Tibial nerve (tissue), 3 donors: ENCODE data around the gene SLC5A5.

Experiments
- POLR2A ChIP-seq, 2 donors: fragments of 450-650 bp; IDR thresholded peaks; one replicate each; pipeline ENCODE4 v1.6.1; 2017; ENCODE audit warnings: antibody characterized with exemption in 2 of 2, mild to moderate bottlenecking in 2 of 2, moderate library complexity in 2 of 2
- TF ChIP-seq, protein P1 (sequence below), 5 experiments: fragments of 200-600 bp in 3 of 5; fragments of 450-650 bp in 2 of 5; sonication (generic) in 3 of 5; IDR thresholded peaks; one replicate each; pipeline ENCODE4 v1.5.1; 2016 to 2019; ENCODE audit warnings: antibody characterized with exemption in 5 of 5, mild to moderate bottlenecking in 3 of 5, moderate library complexity in 2 of 5

DNA sequence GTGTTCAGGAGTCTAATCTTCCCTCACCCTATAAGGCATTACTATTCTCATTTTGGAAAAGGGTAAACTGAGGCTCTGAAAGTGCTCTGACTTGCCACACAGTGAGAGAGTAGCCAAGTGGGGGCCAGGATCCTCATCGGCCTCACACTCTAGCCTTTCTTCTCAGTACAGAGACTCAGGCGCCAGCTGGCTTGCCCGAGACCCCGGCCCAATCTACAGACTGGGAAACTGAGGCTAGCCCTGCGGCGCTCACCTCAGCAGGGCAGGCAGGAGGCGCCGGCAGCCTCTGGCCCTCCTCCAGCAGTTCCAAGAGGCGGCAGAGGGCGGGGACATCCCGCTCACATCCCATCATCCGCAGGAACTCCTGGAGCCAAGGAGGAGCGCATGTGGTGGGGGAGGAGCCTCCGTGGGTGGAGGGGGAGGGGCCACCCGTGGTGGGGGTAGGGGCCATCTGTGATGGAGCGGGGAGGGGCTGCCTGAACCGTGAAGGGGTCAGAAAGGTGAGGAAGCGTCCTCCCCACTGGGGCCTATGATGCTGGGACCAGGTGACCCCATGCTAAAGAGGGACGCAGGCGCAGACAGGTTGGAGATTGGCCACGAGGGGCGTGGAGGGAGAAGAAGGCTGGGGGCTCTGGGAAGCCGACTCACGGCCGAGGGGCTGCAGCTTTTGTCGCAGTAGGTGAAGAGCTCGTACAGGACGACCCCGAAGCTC lies 41.7 kb upstream of the SLC5A5 start:
- TF ChIP-seq POLR2A (IDR thresholded peaks at IDR 0.05): no peak
- TF ChIP-seq, protein P1, sequence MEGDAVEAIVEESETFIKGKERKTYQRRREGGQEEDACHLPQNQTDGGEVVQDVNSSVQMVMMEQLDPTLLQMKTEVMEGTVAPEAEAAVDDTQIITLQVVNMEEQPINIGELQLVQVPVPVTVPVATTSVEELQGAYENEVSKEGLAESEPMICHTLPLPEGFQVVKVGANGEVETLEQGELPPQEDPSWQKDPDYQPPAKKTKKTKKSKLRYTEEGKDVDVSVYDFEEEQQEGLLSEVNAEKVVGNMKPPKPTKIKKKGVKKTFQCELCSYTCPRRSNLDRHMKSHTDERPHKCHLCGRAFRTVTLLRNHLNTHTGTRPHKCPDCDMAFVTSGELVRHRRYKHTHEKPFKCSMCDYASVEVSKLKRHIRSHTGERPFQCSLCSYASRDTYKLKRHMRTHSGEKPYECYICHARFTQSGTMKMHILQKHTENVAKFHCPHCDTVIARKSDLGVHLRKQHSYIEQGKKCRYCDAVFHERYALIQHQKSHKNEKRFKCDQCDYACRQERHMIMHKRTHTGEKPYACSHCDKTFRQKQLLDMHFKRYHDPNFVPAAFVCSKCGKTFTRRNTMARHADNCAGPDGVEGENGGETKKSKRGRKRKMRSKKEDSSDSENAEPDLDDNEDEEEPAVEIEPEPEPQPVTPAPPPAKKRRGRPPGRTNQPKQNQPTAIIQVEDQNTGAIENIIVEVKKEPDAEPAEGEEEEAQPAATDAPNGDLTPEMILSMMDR (IDR thresholded peaks at IDR 0.05): no peak
